Measurements from ENCODE around the gene ZNRF1. TPM values are rescaled to one million over a fixed set of nuclear protein-coding genes. Genes with fewer than 3 reads are reported as not detected.

ZNRF1 gene
- total and polyA plus RNA-seq, 2 of the 8 experiments (the other 6 are each of a cell fraction or from before 2014, with no cell fraction given): 33.5 to 52.9 TPM

GRCh38 chr16:75110637-75111513, 112.1 kb downstream of the ZNRF1 start:
- H2BK15ac ChIP-seq (ENCODE audit: low read length): 0 out of 2 replicates have a peak overlapping the region, but pooled peaks have one; percentile 75
- FAIRE-seq (peak; percentile 48), DNase-seq (ENCODE audit: low read depth in 1 of 2, low spot score in 2 of 2) (peak; percentile 83 to 91)
- peaks cover 9 to 52% (median 40%) of the 10 kb centered on the region in 4 experiments for H3K4me1 ChIP-seq (replicated peaks in 1 of 4; ENCODE audit: control insufficient read depth in 3 of 4, insufficient read depth in 4 of 4, low read length in 3 of 4)
- no peaks in the 10 kb centered on the region for H3K27me3 ChIP-seq (replicated peaks in 1 of 4; ENCODE audit: control insufficient read depth in 3 of 4, extremely low read depth in 1 of 4, insufficient read depth in 3 of 4, low read length in 3 of 4)
- peaks cover 2 to 3% of the 10 kb centered on the region in 2 experiments for H4K20me1 ChIP-seq (replicated peaks in 1 of 2; ENCODE audit: control insufficient read depth in 1 of 2, insufficient read depth in 2 of 2, low read length in 2 of 2)
- no peak overlapping the region for H3K27ac ChIP-seq (ENCODE audit: low read depth, low read length)
- H4K91ac ChIP-seq (replicated peaks; ENCODE audit: insufficient read length, low read length): no peak overlapping the region
- peak overlapping the region; percentile 66; the same call in 1 of the 2 replicates for H2BK5ac ChIP-seq (ENCODE audit: low read depth, low read length)
- H3K79me2 ChIP-seq (ENCODE audit: control insufficient read depth in 1 of 2, insufficient read depth in 2 of 2, low read length in 2 of 2): no peaks in the 10 kb centered on the region; a peak in 1 of 4 replicates
- H3K4ac ChIP-seq (replicated peaks; ENCODE audit: insufficient read length, low read depth, low read length): no peak overlapping the region
- H2AK5ac ChIP-seq (ENCODE audit: low read depth, low read length): no peak overlapping the region
- no peak overlapping the region for H3K9ac ChIP-seq (replicated peaks in 1 of 4; ENCODE audit: extremely low read depth in 1 of 4, low read depth in 3 of 4, low read length in 3 of 4)
- H3K9me3 ChIP-seq (ENCODE audit: insufficient read depth in 2 of 2, low read depth in 1 of 2, low read length in 1 of 2): no peaks in the 10 kb centered on the region
- ChIA-PET POLR2A (ENCODE audit: partially characterized antibody) (interaction anchor here (0.9 to 6.0 kb wide), 12 partner anchors 8 to 124 kb away, joined by 3 to 62 read pairs (median 5); partner anchors contain the start of gene ZNRF1), CTCF (ENCODE audit: partially characterized antibody) (interaction anchor here (0.6 to 16.3 kb wide), 55 partner anchors 8 to 300 kb away, joined by 3 to 171 read pairs (median 5); partner anchors contain the start of genes WDR59 and ZNRF1)
- no peak overlapping the region for H2BK120ac ChIP-seq (replicated peaks; ENCODE audit: low read depth, low read length)
- no peak overlapping the region for H3K14ac ChIP-seq (ENCODE audit: insufficient read length)
- no peak overlapping the region for H3K23ac ChIP-seq (ENCODE audit: insufficient read length)
- peaks cover 0 to 16% (median 3%) of the 10 kb centered on the region in 4 experiments; a peak in 3 of 8 replicates for H3K36me3 ChIP-seq (ENCODE audit: control insufficient read depth in 2 of 4, insufficient read depth in 4 of 4, low read length in 3 of 4)
- H4K8ac ChIP-seq (ENCODE audit: extremely low read depth, insufficient read depth, low read length): 0 out of 2 replicates have a peak overlapping the region, but pooled peaks have one; percentile 72
- peak overlapping the region in 1 of 4 experiments; percentile 31; a peak in 2 of 8 replicates for H3K4me3 ChIP-seq (ENCODE audit: extremely low read depth in 1 of 4, insufficient read depth in 2 of 4, low read depth in 3 of 4, low read length in 4 of 4)
- H2BK12ac ChIP-seq (ENCODE audit: low read depth, low read length): peak overlapping the region; percentile 68; the same call in 1 of the 2 replicates
- no peak overlapping the region for H2AFZ ChIP-seq (ENCODE audit: low read length)
- peaks cover 3% of the 10 kb centered on the region; the same call in 1 of the 2 replicates for H3K79me1 ChIP-seq (ENCODE audit: low read depth, low read length)
- no peak overlapping the region for H4K5ac ChIP-seq (ENCODE audit: insufficient read length, low read depth, low read length)
- no peaks in the 10 kb centered on the region for H3K23me2 ChIP-seq (ENCODE audit: low read depth, low read length)
- WGBS, 2 experiments (ENCODE audit: extremely low coverage in 1 of 2, insufficient coverage in 1 of 2, insufficient read length in 1 of 2, insufficient replicate concordance in 2 of 2, low coverage in 1 of 2, low lambda C conversion rate in 2 of 2, missing lambda C conversion rate in 1 of 2): 34% methylated on average over 25 of the region's 28 CpGs; no CpG with 5 or more reads in 1 of the 2 experiments
- peak overlapping the region; percentile 48 for H3K18ac ChIP-seq (ENCODE audit: extremely low read depth, low read length)
- H3K56ac ChIP-seq (replicated peaks; ENCODE audit: insufficient read length, low read depth, low read length): no peak overlapping the region
- peak overlapping the region in 1 of 2 experiments; percentile 53; a peak in 2 of 4 replicates for H3K4me2 ChIP-seq (ENCODE audit: insufficient read depth in 1 of 2, low read depth in 2 of 2, low read length in 2 of 2)
- no peak overlapping the region for H2BK20ac ChIP-seq (ENCODE audit: low read length)
- TF ChIP-seq CREB1 (IDR thresholded peaks at IDR 0.05) (no peak), RNF2 (IDR thresholded peaks at IDR 0.05; ENCODE audit: borderline replicate concordance, low read depth, low read length, missing control alignments, poor library complexity, severe bottlenecking) (no peak), CTBP2 (IDR thresholded peaks at IDR 0.05; ENCODE audit: borderline replicate concordance, insufficient read depth, insufficient read length, low read length) (no peak), SUZ12 (IDR thresholded peaks at IDR 0.05; ENCODE audit: low read length) (no peak), TAF1 (IDR thresholded peaks at IDR 0.05; ENCODE audit: low read depth, low read length) (no peak), SIN3A (conservative IDR thresholded peaks at IDR 0.05 in 1 of 2, IDR thresholded peaks at IDR 0.05 in 1 of 2; ENCODE audit: low read depth in 1 of 2, low read length in 2 of 2) (peak; percentile 68 to 78; a peak in 2 of 4 replicates), ZNF274 (IDR thresholded peaks at IDR 0.05; ENCODE audit: borderline replicate concordance, extremely low read depth, low read length) (no peak)

Measured in H1 (cell line).